Amniotic stem cell (primary cell): ENCODE data around the gene HUWE1.

Experiments
- DNase-seq: peaks from one replicate; lab custom pipeline; 2025; lab: John Stamatoyannopoulos, UW

Gene HUWE1

DNA sequence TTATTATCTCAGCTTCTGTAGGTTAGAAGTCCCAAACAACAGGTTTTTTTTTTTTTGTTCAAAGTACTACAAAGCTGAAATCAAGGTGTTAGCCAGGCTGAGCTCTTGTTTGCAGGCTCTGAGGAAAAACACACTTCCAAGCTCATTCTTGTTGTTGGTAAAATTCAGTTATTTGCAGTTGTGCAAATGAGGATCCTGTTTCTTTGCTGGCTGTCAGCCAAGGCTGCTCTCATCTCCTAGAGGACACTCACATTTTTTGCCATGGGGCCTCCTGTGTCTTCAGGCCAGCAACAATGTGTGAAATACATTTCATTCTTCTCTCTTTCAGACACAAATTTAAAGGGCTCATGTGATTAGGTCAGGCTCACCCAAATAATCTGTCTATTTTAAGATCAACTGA is 192.1 kb downstream of the HUWE1 start:
- no peak for DNase-seq

DNA sequence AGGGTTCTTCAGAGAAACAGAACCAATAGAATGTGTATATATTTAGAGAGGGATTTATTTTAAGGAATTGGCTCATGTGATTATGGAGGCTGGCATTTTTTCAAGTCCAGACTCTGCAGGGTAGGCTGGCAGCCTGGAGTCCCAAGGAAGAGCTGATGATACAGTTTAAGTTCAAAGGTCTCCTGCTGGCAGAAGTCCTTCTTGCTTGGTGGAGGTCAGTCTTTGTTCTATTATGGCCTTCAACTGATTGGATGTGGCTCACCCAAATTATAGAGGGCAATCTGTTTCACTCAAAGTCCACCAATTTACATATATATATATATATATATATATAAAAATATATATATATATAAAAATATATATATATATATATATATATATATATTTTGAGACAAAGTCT is 200.2 kb downstream of the HUWE1 start:
- no peak for DNase-seq

DNA sequence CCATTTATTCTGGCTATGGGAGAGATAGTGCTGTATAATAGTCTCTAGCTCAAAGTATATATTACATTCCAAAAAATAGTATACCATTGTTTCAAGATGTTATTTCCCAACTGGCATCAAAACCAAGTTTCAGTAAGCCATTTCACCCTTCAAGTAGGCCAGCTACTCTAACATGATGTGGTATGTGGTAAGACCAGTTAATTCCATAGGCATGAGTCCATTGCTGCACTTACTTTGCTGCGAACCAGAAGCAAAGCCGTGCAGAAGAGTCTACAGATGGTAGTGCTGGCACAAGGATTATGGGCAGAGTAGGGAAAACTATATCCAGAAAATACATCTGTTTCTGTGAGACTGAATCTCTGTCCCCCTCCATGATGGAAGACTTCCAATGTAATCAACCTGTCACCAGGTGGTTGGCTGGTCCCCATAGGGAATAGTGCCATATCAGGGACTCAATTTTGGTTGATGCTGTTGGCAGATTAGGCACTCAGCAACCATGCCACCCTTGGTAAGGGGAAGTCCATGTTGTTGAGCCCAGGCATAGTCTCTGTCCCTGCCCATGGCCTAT is 202.6 kb downstream of the HUWE1 start:
- no peak for DNase-seq

DNA sequence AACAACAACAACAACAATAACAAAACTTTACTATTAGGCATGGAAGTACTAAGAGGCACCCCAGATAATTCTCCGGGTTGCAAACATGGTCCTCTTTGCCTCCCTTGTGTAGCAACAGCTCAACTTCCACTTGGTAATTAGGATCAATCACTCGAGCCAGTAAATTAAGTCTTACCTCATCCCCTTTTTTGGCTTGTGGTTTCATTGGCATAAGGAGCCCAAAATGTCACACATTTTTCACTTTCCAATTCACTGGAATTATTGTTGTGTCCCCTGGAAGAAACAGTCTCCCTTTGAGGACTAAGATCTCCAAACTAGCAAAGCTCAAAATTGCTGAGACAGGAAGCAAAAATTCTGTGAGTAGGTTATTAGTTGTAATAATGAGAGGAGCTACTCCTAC is 203.1 kb downstream of the HUWE1 start:
- DNase-seq: no peak
